ENCODE data around the gene HMCN2. TPM values are rescaled to one million over a fixed set of nuclear protein-coding genes. Genes with fewer than 3 reads are reported as not detected.

Gene HMCN2
- total and polyA plus RNA-seq, 9 donors: 0.12 to 4.2 (median 0.98) TPM

- DNase-seq: no peak
- H3K27ac ChIP-seq: no peak overlapping the region
- no peaks in the 10 kb centered on the region for H3K4me1 ChIP-seq (ENCODE audit: insufficient read depth)
- TF ChIP-seq POLR2A (IDR thresholded peaks at IDR 0.05) (no peak), EP300 (IDR thresholded peaks at IDR 0.05) (no peak), CTCF (IDR thresholded peaks at IDR 0.05) (no peak)
- intact Hi-C loops (cut with DNase I): no loop called here
- H3K9me3 ChIP-seq: no peaks in the 10 kb centered on the region
- H3K4me3 ChIP-seq: no peak overlapping the region
- 11 to 32% (median 14%) methylated on average over 7 of the region's 7 CpGs for WGBS, 3 donors
- no peaks in the 10 kb centered on the region for H3K27me3 ChIP-seq
- no peaks in the 10 kb centered on the region for H3K36me3 ChIP-seq
These were observed 38.6 kb downstream of the HMCN2 start for GRCh38 chr9:130304116-130304515.

GRCh38 chr9:130304643-130305042 lies 39.1 kb downstream of the HMCN2 start:
- H3K36me3 ChIP-seq: no peaks in the 10 kb centered on the region
- no peak for TF ChIP-seq POLR2A (IDR thresholded peaks at IDR 0.05)
- no peak for TF ChIP-seq EP300 (IDR thresholded peaks at IDR 0.05)
- no peak for TF ChIP-seq CTCF (IDR thresholded peaks at IDR 0.05)
- no peaks in the 10 kb centered on the region for H3K27me3 ChIP-seq
- 65 to 88% (median 65%) methylated on average over 18 to 19 of the region's 19 CpGs for WGBS, 3 donors
- H3K4me3 ChIP-seq: no peak overlapping the region
- no peaks in the 10 kb centered on the region for H3K9me3 ChIP-seq
- H3K27ac ChIP-seq: no peak overlapping the region
- no peaks in the 10 kb centered on the region for H3K4me1 ChIP-seq (ENCODE audit: insufficient read depth)
- intact Hi-C loops (cut with DNase I): no loop called here
- no peak for DNase-seq

GRCh38 chr9:130305381-130305780 lies 39.8 kb downstream of the HMCN2 start:
- intact Hi-C loops (cut with DNase I): no loop called here
- TF ChIP-seq EP300 (IDR thresholded peaks at IDR 0.05) (no peak), POLR2A (IDR thresholded peaks at IDR 0.05) (no peak), CTCF (IDR thresholded peaks at IDR 0.05) (no peak)
- Histone ChIP-seq H3K36me3 (no peaks in the 10 kb centered on the region), H3K27me3 (no peaks in the 10 kb centered on the region), H3K4me3 (no peak overlapping the region), H3K4me1 (ENCODE audit: insufficient read depth) (no peaks in the 10 kb centered on the region), H3K9me3 (no peaks in the 10 kb centered on the region), H3K27ac (no peak overlapping the region)
- no peak for DNase-seq
- WGBS, 3 donors: 27 to 39% (median 32%) methylated on average over 4 of the region's 4 CpGs

GRCh38 chr9:130306823-130307666 lies 41.5 kb downstream of the HMCN2 start:
- WGBS, 3 donors: 77 to 86% (median 82%) methylated on average over 21 of the region's 21 CpGs
- H3K27ac ChIP-seq: no peak overlapping the region
- TF ChIP-seq CTCF (IDR thresholded peaks at IDR 0.05) (no peak), EP300 (IDR thresholded peaks at IDR 0.05) (no peak), POLR2A (IDR thresholded peaks at IDR 0.05) (no peak)
- no peak overlapping the region for H3K4me3 ChIP-seq
- intact Hi-C loops (cut with DNase I): no loop called here
- H3K4me1 ChIP-seq (ENCODE audit: insufficient read depth): no peaks in the 10 kb centered on the region
- no peaks in the 10 kb centered on the region for H3K9me3 ChIP-seq
- no peaks in the 10 kb centered on the region for H3K27me3 ChIP-seq
- H3K36me3 ChIP-seq: no peaks in the 10 kb centered on the region
- DNase-seq: no peak

All from ovary (tissue), 9 donors.